Activated CD4-positive, alpha-beta T cell treated with anti-CD3 and anti-CD28 coated beads for 36 hours (primary cell): ENCODE results near the gene STAM. TPM values are rescaled to one million over a fixed set of nuclear protein-coding genes. Genes with fewer than 3 reads are reported as not detected.

Source experiments
- ATAC-seq: fragments of 200-7000 bp; cut with Tn5 transposase; one replicate; pipeline ENCODE4 v1.10.0; 2021; ENCODE audit warnings: mild to moderate bottlenecking, moderate library complexity
- CTCF ChIA-PET: fragments of 350-600 bp; sonication (Branson Sonifier 250); formaldehyde crosslinking; loops from one replicate; lab custom pipeline; 2021; ENCODE audit warnings: antibody characterized with exemption; lab: Charles Lee
- POLR2A ChIA-PET: fragments of 350-600 bp; sonication (Branson Sonifier 250); formaldehyde crosslinking; loops from one replicate; lab custom pipeline; 2021; ENCODE audit warnings: antibody characterized with exemption, inconsistent platforms; lab: Charles Lee
- DNase-seq: peaks from one replicate; pipeline ENCODE4 v3.0.0-alpha.2; 2020
- H3K27ac Mint-ChIP-seq: one replicate; pipeline ENCODE4 v1.8.0; 2021; ENCODE audit warnings: mixed read lengths
- H3K27me3 Mint-ChIP-seq: one replicate; pipeline ENCODE4 v1.8.0; 2021; ENCODE audit warnings: mixed read lengths
- H3K36me3 Mint-ChIP-seq: one replicate; pipeline ENCODE4 v1.8.0; 2021; ENCODE audit warnings: low read depth, mixed read lengths
- H3K4me1 Mint-ChIP-seq: one replicate; pipeline ENCODE4 v1.8.0; 2021; ENCODE audit warnings: mixed read lengths
- H3K4me3 Mint-ChIP-seq: one replicate; pipeline ENCODE4 v1.8.0; 2021; ENCODE audit warnings: mild to moderate bottlenecking, moderate library complexity, mixed read lengths
- H3K9me3 Mint-ChIP-seq: one replicate; pipeline ENCODE4 v1.8.0; 2021; ENCODE audit warnings: low read depth, mixed read lengths
- intact Hi-C, 2 experiments: fragments of 100-400 bp; cut with DNase I in 1 of 2; cut with micrococcal nuclease in 1 of 2; formaldehyde crosslinking; loops; one replicate each; pipeline versions ENCODE4 v1.14.2 to v1.15.1; 2022 to 2024; cut with DNase I, micrococcal nuclease
- total RNA-seq, 2 experiments: library from RNA; stranded (reverse); gene quantifications; one replicate each; pipeline ENCODE4 v1.2.3, GENCODE V29; 2021

The STAM gene
- total RNA-seq, 2 experiments from 2014 or later: 17.9 to 23.8 TPM

DNA sequence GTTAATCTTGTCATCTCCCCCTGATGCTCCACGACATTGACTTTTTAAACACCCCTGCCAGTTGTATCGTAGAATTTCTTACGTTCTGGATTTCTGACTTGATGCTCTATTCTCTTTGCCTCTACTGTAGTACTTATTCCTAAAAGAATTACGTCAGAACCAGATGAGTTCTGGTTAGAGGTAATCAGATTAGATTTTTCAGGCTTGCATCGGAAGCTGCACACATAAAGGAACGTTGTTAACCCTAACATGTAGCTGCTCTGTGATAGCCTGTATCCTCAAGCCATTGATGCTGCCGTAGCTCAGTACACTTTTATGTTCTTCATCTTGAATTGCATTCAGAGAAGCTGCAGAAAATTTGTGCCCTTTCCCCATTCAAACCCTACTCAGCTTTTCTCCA lies 81.8 kb downstream of the STAM start:
- Mint-ChIP-seq H3K4me1 (no peaks in the 10 kb centered on the region), H3K36me3 (peaks cover 17% of the 10 kb centered on the region), H3K9me3 (peaks cover 2% of the 10 kb centered on the region), H3K4me3 (no peak overlapping the region), H3K27ac (no peak overlapping the region), H3K27me3 (no peaks in the 10 kb centered on the region)
- no peak for DNase-seq
- no peak for ATAC-seq
- ChIA-PET CTCF (interaction anchor here (0.8 kb wide), 1 partner anchor 115 kb away, joined by 3 read pairs; no protein-coding TSS in a partner anchor), POLR2A (no interaction called here)
- intact Hi-C loops: no loop called here

DNA sequence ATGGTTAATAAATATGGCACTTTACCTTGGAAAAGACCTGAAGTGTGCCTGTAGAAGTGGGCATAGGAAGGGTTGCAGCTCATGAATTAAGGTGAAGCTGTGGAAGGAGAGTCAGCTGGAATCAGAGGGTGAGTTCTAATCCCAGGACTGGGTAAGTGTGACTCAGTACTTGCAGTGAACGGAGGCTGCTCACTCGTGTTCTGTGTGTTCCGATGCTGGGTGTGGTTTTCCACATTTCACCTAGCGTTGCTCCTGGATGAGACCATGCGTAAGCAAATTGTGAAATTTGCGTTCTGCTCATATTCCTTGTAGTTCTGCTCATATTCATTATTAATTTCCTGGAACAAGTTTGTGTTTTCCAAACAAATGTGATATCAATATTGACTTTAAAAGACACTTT lies 85.7 kb downstream of the STAM start:
- H3K4me1 Mint-ChIP-seq: no peaks in the 10 kb centered on the region
- H3K27me3 Mint-ChIP-seq: no peaks in the 10 kb centered on the region
- intact Hi-C loops: no loop called here
- no peaks in the 10 kb centered on the region for H3K36me3 Mint-ChIP-seq
- H3K27ac Mint-ChIP-seq: no peak overlapping the region
- no peak overlapping the region for H3K4me3 Mint-ChIP-seq
- CTCF ChIA-PET: no interaction called here
- POLR2A ChIA-PET: no interaction called here
- DNase-seq (no peak), ATAC-seq (no peak)
- H3K9me3 Mint-ChIP-seq: no peaks in the 10 kb centered on the region

- POLR2A ChIA-PET: no interaction called here
- Mint-ChIP-seq H3K27me3 (no peaks in the 10 kb centered on the region), H3K4me3 (no peak overlapping the region), H3K36me3 (no peaks in the 10 kb centered on the region), H3K27ac (no peak overlapping the region), H3K4me1 (no peaks in the 10 kb centered on the region), H3K9me3 (no peaks in the 10 kb centered on the region)
- DNase-seq (no peak), ATAC-seq (no peak)
- intact Hi-C loops: no loop called here
- CTCF ChIA-PET: interaction anchor here (0.6 to 1.0 kb wide), 2 partner anchors 124 to 425 kb away, joined by 3 read pairs; no protein-coding TSS in a partner anchor
These were observed 86.7 kb downstream of the STAM start for GRCh38 chr10:17730667-17731066.

DNA sequence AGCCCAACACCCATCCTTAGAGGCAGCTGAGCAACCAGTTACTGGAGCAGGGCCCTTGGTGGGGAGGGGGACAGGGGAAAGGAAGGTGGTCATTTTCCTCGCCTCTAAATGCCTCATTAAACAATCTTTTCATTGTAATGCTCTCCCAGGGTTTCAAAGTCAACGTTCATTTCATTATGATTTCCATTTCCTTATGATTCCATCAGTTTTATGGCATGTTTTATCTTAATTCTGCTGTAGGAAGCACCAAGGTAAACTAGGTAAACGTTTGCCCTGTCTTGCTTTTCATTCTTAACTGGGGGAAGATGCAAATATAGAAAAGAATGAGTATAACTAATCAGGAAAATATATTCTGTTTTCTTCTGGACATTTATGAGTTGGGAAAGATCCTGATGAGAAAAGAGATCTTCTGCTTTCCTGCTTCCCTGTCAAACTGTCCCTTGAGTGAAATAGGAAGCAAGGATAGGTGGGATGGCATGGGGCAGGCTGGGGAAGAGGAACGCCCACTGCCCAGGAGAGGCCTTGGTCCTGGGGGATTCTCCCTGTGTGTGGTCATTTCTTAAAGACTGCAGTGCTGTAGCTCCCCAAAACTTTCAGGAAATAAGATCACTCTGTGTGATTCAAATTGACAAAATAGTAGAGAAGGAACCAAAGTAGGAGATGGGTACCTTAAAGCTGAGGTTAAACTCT lies 87.5 kb downstream of the STAM start:
- Mint-ChIP-seq H3K4me3 (no peak overlapping the region), H3K9me3 (no peaks in the 10 kb centered on the region), H3K36me3 (no peaks in the 10 kb centered on the region), H3K4me1 (no peaks in the 10 kb centered on the region), H3K27ac (no peak overlapping the region), H3K27me3 (no peaks in the 10 kb centered on the region)
- ATAC-seq (no peak), DNase-seq (no peak)
- POLR2A ChIA-PET: no interaction called here
- intact Hi-C loops: no loop called here
- CTCF ChIA-PET: interaction anchor here (0.6 kb wide), 1 partner anchor 424 kb away, joined by 3 read pairs; no protein-coding TSS in a partner anchor

GRCh38 chr10:17733620-17734019 lies 89.7 kb downstream of the STAM start:
- H3K4me1 Mint-ChIP-seq: peaks cover 2% of the 10 kb centered on the region
- H3K4me3 Mint-ChIP-seq: no peak overlapping the region
- ChIA-PET POLR2A (no interaction called here), CTCF (interaction anchor here (0.6 to 1.0 kb wide), 2 partner anchors 8 to 1339 kb away, joined by 3 read pairs; no protein-coding TSS in a partner anchor)
- ATAC-seq: no peak
- H3K36me3 Mint-ChIP-seq: no peaks in the 10 kb centered on the region
- intact Hi-C loops: no loop called here
- no peak overlapping the region for H3K27ac Mint-ChIP-seq
- no peak for DNase-seq
- no peaks in the 10 kb centered on the region for H3K27me3 Mint-ChIP-seq
- H3K9me3 Mint-ChIP-seq: no peaks in the 10 kb centered on the region

DNA sequence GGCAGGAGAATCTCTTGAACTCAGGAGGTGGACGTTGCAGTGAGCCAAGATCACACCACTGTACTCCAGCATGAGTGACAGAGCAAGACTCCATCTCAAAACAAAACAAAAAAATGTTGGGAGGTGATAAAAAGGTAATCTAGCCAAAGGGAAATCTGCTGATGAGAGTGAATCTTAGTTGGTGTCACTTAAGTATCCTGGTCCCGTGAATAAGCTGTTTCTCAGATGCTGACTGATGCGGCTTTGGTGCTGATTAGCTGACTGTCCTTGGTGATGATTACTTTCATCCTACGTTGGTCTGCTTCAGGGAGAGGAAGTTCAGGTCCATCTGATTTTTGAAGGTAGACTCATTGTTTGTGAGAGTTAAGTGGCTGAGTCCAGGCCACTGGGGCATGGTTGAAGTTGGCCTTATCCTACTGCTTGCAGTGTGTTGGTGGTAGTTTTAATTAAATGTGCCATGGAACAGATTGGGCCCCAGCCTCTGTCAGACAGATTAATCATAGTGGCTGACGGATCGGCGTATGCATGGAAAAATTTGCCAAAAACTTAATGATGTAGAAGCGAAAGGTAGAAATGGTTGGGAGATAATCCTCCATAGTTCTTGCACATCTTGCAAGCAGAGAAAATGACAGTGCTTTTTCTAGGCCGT lies 90.6 kb downstream of the STAM start:
- peaks cover 2% of the 10 kb centered on the region for H3K4me1 Mint-ChIP-seq
- H3K36me3 Mint-ChIP-seq: no peaks in the 10 kb centered on the region
- H3K27ac Mint-ChIP-seq: no peak overlapping the region
- DNase-seq (no peak), ATAC-seq (no peak)
- no peak overlapping the region for H3K4me3 Mint-ChIP-seq
- H3K27me3 Mint-ChIP-seq: no peaks in the 10 kb centered on the region
- ChIA-PET POLR2A (no interaction called here), CTCF (interaction anchor here (0.6 to 1.0 kb wide), 2 partner anchors 17 to 1338 kb away, joined by 3 read pairs; no protein-coding TSS in a partner anchor)
- intact Hi-C loops: loop anchor here in 1 of 2 experiments (5.0 kb wide), 1 partner anchor 503 kb away; no protein-coding TSS in a partner anchor
- no peaks in the 10 kb centered on the region for H3K9me3 Mint-ChIP-seq

DNA sequence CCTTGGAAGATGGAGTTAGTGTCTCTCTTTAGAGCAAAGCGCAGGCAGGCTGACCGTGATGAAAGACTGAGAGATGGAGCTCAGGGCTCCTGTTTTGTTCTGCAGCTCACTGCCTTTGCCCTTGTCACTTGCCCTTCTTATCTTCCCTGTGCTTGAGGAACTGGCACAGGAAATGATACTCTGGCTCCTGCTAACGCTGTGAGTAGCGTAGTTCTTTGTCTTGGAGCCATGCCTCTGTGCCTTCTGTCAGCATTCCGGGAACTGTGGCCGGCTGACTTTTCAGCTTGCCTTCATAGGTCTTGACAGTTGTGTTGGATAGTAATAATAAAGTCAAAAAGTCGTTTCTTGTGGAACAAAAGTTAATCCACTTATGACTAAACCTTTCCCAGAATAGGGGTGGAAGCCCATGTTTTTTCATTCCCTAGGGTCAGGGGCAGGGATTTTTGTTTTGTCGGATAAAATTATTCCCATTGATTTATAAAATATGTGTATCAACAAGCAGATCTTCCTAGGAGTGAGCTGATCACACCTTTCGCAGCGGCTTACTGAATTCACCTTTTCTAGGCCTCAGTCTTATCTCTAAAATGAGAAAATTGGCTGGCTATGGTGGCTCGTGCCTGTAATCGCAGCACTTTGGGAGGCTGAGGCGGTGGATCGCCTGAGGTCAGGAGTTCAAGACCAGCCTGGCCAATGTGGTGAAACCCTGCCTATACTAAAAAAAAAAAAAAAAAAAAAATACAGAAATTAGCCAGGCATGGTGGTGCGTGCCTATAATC lies 91.4 kb downstream of the STAM start:
- ChIA-PET POLR2A (interaction anchor here (0.6 kb wide), 2 partner anchors 123 to 920 kb away, joined by 3 read pairs; no protein-coding TSS in a partner anchor), CTCF (interaction anchor here (0.9 kb wide), 1 partner anchor 81 kb away, joined by 3 read pairs; no protein-coding TSS in a partner anchor)
- Mint-ChIP-seq H3K4me1 (peaks cover 2% of the 10 kb centered on the region), H3K27me3 (no peaks in the 10 kb centered on the region), H3K4me3 (no peak overlapping the region), H3K36me3 (no peaks in the 10 kb centered on the region), H3K27ac (no peak overlapping the region), H3K9me3 (no peaks in the 10 kb centered on the region)
- no peak for ATAC-seq
- intact Hi-C loops: loop anchor here in 1 of 2 experiments (5.0 kb wide), 1 partner anchor 502 kb away; no protein-coding TSS in a partner anchor
- DNase-seq: no peak

DNA sequence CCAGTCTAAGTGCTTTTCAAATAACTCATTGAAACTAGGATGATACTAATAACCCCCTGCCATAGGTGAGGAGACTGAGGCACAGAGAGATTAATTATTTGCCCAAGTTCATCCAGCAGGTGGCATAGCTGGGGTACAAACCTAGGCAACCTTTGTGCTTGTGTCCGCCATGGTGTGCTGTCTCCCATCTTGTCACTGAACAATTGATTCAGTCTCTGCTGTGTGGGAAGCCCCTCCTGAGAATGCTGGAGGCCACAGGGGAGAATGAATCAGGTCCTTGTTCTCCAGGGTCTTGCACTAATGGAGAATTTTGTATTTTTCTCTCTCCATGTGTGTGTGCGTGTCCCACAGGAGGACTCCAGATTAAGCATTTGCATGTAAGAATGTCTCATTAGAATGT lies 92.3 kb downstream of the STAM start:
- CTCF ChIA-PET: interaction anchor here (1.0 to 1.6 kb wide), 4 partner anchors 9 to 45 kb away, joined by 3 to 5 read pairs (median 4); no protein-coding TSS in a partner anchor
- Mint-ChIP-seq H3K27me3 (no peaks in the 10 kb centered on the region), H3K36me3 (no peaks in the 10 kb centered on the region), H3K27ac (no peak overlapping the region), H3K4me3 (no peak overlapping the region), H3K9me3 (no peaks in the 10 kb centered on the region), H3K4me1 (peaks cover 2% of the 10 kb centered on the region)
- DNase-seq: no peak
- no peak for ATAC-seq
- intact Hi-C loops: loop anchor here in 1 of 2 experiments (5.0 kb wide), 1 partner anchor 501 kb away; no protein-coding TSS in a partner anchor
- POLR2A ChIA-PET: interaction anchor here (0.6 kb wide), 1 partner anchor 921 kb away, joined by 3 read pairs; no protein-coding TSS in a partner anchor

GRCh38 chr10:17737027-17737965 lies 93.3 kb downstream of the STAM start:
- Mint-ChIP-seq H3K27me3 (no peaks in the 10 kb centered on the region), H3K27ac (no peak overlapping the region), H3K36me3 (no peaks in the 10 kb centered on the region), H3K4me1 (peaks cover 2% of the 10 kb centered on the region), H3K9me3 (no peaks in the 10 kb centered on the region), H3K4me3 (no peak overlapping the region)
- intact Hi-C loops: loop anchor here in 1 of 2 experiments (5.0 kb wide), 1 partner anchor 500 kb away; no protein-coding TSS in a partner anchor
- ChIA-PET CTCF (interaction anchor here (1.0 to 1.6 kb wide), 6 partner anchors 8 to 118 kb away, joined by 3 to 5 read pairs (median 4); no protein-coding TSS in a partner anchor), POLR2A (no interaction called here)
- ATAC-seq (no peak), DNase-seq (no peak)

- ATAC-seq (no peak), DNase-seq (no peak)
- Mint-ChIP-seq H3K27ac (no peak overlapping the region), H3K36me3 (no peaks in the 10 kb centered on the region), H3K9me3 (no peaks in the 10 kb centered on the region), H3K4me1 (peaks cover 7% of the 10 kb centered on the region), H3K27me3 (no peaks in the 10 kb centered on the region), H3K4me3 (no peak overlapping the region)
- POLR2A ChIA-PET: no interaction called here
- CTCF ChIA-PET: interaction anchor here (1.2 to 2.8 kb wide), 2 partner anchors 131 to 135 kb away, joined by 4 to 19 read pairs; no protein-coding TSS in a partner anchor
- intact Hi-C loops: loop anchor here in 1 of 2 experiments (5.0 to 10.0 kb wide), 2 partner anchors 446 to 477 kb away; no protein-coding TSS in a partner anchor
These were observed 96.7 kb downstream of the STAM start for GRCh38 chr10:17740668-17741067.
